Dermis blood vessel endothelial cell (primary cell): ENCODE measurements around the gene HTT-AS. TPM values are rescaled to one million over a fixed set of nuclear protein-coding genes. Genes with fewer than 3 reads are reported as not detected.

Experiments
- DNase-seq: peaks from one replicate; pipeline ENCODE4 v3.0.0; 2010
- total RNA-seq: library from RNA; depleted of rRNA; stranded (reverse); fragments of >200 nt; gene quantifications from 2 replicates; pipeline ENCODE4 v1.2.3, GENCODE V29; 2014

Gene HTT-AS
- total RNA-seq, 1 donor from 2014 or later = not detected

DNA sequence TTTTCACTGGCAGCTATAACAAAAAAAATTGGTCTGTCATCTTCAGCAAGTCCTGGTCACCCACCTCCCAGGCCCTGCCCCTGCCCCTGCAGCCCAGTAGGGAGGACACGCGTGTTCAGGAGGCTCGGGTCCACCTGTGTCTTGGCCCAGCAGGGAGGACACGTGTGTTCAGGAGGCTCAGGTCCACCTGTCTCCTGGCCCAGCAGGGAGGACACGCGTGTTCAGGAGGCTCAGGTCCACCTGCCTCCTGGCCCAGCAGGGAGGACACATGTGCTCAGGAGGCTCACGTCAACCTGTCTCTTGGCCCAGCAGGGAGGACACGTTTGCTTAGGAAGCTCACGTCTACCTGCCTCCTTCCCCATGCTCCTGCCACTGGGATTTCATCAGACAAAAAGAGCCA is 44.9 kb downstream of the HTT-AS start:
- no peak for DNase-seq

DNA sequence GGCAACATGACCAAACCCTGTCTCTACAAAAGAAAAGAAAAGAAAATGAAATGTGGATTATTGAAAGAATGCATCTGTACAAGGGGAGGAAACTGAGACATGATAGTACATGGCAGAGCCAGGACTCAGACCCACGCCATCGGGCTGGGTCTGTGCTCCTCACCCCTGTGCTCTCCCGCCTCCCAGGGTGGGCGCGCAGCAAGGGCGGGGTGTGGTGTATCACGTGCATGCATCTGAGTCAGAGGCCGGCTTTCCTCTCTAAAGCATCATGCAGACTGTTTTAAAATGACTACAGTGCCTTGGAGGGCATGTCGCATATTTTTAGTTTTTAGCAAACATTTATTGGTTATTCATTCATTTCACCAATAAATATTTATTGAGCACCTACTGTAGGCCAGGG is 47.8 kb downstream of the HTT-AS start:
- DNase-seq = no peak

DNA sequence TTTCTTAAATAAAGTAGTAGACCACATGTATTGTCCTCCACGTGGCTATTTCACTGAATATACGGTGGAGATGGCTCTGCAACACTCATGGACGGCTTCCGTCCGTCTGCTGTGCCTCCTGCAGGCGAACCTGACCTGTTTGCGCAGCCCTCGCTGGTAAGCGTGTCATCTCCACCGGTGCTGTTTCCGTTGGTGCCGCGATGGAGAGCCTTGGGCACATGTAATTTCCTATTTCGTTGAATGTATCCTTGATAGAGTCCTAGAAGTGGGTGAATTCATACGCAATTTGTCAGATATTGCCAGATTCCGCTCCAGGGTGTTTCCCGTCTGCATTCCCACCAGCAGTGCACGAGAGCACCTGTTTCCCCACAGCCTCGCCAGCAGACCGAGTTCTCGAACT is 48.5 kb downstream of the HTT-AS start:
- DNase-seq = no peak

DNA sequence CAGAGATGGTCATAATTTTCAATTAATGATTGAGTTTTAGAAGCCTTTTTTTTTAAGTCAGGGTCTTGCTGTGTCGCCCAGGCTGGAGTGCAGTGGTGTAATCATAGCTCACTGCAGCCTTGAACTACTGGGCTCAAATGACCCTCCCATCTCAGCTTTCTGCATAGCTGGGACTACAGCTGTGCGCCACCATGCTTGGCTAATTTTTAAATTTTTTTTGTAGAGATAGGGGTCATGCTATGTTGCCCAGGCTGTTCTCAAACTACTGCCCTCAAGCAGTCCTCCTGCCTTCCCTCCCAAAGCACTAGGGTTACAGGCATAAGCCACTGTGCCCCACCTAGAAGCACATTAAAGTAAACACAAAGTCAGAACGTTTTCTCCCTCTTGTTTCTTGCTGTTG is 51.7 kb downstream of the HTT-AS start:
- no peak for DNase-seq

DNA sequence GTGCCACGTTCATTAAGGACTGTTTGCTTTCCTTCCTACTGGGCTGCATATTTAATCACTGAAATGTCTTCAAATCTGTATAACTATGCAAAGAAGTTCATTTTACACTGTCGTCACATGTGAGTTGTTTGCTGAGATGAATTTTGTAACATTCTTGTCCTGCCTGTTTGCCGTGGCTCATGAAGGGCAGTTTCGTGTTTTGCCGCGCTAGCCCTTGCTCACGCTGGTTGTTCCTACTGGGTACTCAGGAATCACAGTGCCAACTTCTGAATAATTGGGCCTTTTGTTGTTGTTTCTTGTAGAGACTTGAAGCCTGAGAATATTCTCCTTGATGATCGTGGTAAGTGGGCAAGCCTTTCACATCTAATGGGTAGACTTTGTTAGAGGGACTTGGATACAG is 52.2 kb downstream of the HTT-AS start:
- DNase-seq = no peak

DNA sequence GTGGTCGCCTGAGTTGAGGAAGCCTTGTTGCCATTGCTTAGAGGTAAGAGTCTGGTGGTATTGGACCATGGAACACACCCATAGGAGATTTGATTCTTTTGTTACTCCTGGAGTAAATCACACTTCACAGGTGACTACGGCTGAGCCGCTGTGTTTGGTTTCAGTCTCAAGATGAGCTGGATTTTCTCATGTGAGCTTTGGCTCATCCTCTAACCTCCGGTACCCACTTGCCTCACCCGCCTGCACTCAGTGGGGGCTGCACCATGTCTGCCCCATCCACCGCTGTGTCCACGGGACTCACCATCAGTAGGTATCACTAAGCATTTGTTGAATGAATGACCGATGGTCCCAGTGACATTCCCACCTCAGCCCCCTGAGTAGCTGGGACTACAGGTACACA is 52.7 kb downstream of the HTT-AS start:
- DNase-seq = no peak

DNA sequence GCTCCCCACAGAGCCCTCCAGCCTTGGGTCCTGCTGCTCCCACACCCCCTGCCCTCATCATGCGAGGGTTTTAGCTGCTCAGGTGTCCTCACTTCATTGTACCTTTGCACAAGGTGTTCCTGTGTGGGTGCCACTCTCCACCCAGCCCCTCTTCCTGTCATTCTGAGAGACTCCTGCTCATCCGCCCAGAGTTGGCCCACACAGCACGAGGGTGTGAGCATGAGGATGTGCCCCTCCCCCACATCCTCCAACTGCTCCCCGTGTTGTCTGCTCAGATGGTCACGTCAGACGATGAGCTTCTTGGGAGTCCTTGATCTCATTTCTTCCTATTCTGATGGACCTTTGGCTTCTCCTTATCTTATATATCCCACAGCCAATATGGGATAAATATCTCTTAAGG is 53.2 kb downstream of the HTT-AS start:
- no peak for DNase-seq

DNA sequence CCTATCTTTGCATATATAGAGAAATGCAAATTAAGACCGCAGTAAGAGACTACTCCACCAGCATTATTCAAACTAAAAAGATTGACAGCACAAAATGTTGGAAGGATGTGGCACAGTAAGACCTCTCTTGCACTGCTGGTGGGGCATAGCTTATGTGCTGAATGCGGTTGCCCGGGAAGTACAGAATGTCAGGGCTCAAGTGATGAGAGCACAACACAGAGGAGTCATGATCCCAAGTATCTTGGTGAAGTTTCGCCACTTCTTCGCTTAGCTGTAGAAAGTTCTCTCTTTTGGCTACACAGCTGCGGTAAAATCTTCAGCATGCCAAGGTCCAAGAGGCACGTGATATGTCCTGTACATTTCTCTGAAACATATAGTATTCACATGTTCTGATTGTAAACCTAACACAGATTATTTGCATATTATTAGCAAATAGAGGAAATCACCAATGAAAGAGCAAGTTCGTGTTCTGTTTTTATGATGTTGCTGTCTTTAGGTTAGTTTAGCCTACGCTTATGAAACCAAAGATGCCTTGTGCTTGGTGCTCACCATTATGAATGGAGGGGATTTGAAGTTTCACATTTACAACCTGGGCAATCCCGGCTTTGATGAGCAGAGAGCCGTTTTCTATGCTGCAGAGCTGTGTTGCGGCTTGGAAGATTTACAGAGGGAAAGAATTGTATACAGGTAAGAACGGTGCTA is 55.0 kb downstream of the HTT-AS start:
- no peak for DNase-seq

DNA sequence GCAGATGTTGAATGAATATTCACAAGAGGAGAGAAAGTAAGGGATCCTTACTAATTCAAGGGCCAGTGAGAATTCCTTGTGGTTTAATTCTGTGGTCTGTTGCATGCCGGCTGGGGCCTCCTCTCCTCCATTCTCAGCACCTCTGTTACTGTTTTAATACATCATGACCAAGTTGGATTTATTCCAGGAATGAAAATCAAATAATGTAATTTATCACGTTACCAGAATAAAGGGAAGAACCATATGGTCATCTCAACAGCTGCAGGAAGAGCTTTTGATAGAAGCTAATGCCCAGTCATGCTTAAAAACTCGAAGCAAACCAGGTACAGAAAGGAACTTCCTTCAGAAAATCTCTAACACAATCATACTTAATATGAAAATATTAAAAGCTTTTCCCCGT is 56.8 kb downstream of the HTT-AS start:
- no peak for DNase-seq

DNA sequence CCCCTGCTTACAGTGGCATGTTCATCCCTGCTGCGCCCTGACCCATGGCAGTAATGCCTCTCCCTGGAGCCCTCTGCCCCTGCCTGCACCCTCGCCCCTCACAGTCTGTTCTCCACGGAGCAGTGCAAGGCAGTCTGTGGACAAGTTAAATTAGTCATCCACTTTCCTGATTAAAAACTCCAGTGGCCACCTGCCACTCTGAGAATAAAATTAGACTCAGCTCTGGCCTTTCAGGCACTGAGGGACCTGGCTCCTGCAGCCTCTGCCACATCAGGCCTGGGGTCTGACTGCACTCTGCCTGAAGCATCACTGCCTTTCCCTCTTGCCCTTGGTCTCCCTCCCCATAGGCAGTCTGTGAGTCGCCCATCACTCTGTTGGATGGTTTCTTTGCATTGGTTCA is 57.4 kb downstream of the HTT-AS start:
- no peak for DNase-seq

DNA sequence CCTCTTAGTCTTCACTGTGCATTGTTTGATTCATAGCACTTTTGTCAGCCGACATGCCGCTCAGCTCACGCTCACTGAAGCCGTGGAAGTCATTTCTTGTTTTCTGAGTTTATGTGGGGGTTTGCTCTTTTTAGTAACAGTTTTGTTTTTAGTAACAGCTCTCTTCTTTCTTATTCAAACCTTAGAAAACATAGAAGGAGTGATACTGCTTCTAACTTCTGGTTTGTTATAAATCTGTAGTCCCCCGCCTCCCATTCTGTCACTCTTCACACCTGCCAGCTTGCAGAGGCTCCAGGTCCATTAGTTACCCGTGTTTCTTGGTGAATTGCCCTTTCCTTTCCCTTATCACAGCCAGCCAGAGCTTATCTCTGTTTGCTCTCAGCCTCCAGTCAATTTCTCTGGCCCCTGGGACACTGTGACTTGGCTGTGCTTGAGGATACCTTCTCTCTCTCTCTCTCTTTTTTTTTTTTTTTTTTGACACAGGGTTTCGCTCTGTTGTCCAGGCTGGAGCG is 60.4 kb downstream of the HTT-AS start:
- DNase-seq = no peak

Other genes with a start within 250 kb of the HTT-AS start
- gene ADD1, start 230.7 kb downstream of the HTT-AS start, total RNA-seq = 168 and 270 TPM in 2 replicates
- gene NOP14, start 111.1 kb downstream of the HTT-AS start, total RNA-seq = 18.5 and 32.4 TPM in 2 replicates
- gene GRK4, start 111.0 kb downstream of the HTT-AS start, total RNA-seq = 3.4 and 4.4 TPM in 2 replicates
- 43.9 and 73.8 TPM in 2 replicates for gene HTT, start 143 bp upstream of the HTT-AS start, total RNA-seq
- gene MSANTD1, start 174.6 kb upstream of the HTT-AS start, total RNA-seq = 0.19 and 0.34 TPM in 2 replicates
- gene RGS12, start 218.5 kb upstream of the HTT-AS start, total RNA-seq = 42.9 and 56.3 TPM in 2 replicates